Middle frontal gyrus (tissue), 1 donor: ENCODE results near the gene ZNF883.

ENCODE experiments used
- DNase-seq: peaks from one replicate; pipeline ENCODE4 v3.0.0-alpha.2; 2015; ENCODE audit warnings: low spot score; ENCODE audit errors: extremely low spot score

The ZNF883 gene

GRCh38 chr9:112921549-112921948 is 90.4 kb downstream of the ZNF883 start:
- DNase-seq = no peak

DNA sequence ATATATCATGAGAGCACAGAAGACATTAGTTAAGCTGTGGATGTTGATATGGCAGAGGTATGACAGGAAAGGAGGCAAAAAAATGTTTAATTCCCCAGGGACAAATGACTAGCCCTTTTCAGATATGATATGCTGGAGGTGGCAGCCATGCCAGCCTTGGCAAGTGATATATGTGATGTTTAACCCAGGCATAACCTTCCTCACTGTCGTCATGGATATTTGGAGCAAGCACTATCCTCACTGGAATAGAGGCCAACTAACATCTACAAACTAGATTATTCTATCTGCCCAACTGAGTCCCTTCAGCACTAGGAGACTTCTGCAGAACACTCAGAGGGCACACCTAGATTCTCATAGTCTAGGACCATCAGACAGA is 94.0 kb downstream of the ZNF883 start:
- DNase-seq = no peak

DNA sequence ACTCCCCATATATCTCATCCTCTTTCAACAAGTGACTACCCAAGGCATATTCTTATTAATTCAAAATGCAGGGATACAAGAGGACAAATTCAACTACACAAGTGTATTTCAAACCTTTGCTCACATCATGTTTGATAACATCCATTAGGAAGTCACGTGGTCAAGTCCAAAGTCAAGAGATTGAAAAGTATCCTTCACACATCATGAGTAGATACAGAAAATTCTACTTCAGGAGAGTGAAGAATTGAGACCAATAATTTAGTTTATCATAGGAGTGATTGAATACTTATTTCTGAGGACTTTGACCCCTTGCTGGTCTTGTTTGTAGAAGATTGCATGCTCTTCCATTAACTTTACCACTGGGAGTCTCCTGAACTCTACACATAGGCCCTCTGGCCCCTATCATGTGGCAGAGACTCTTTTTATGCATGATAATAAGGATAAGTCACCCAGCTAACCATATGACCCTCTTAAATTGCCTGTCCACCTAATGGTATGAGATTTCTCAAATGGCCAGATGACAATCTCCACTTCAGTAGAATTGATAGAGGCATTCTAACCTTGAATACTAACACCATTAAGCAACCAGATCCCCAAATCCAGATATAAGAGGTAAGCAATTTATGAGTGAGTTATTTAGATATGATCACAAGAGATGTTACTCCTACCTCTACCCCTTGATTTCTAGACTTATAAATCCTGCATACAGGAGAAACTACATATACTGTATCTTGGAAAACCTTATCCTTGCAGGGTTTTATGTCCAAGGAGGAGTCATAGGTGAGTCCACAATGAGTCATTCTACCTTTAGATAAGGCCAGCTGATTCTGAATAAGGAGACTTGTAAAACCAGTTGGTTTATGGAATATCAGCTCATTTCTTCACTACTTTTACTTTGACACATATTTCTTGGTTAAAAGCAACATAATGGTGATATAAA is 94.7 kb downstream of the ZNF883 start:
- no peak for DNase-seq

GRCh38 chr9:112914524-112914923 is 97.5 kb downstream of the ZNF883 start:
- DNase-seq = peak; percentile 14

DNA sequence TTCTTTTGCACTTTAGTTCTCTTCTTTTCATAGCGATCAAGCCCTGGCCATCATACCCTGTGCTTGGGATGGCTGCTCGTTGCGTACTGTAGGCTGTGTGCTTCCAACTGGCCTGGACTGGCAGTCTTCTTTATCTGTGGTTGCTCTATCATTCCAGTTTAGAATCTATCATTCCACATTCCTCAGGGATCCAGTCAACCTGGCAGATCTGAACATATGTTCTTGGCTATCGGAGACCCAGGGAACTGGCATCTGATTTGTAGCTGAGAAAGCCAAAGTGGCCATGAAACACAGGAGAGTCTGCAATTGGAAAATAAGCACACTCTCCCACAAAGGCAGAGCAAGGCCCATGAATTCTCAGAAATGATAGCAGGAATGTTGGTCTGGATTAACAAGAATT is 98.7 kb downstream of the ZNF883 start:
- DNase-seq = no peak

- no peak for DNase-seq
These were observed 99.4 kb downstream of the ZNF883 start for GRCh38 chr9:112912636-112913035.

- no peak for DNase-seq
These were observed 100.3 kb downstream of the ZNF883 start for GRCh38 chr9:112911736-112912135.
